HepG2 (cell line): ENCODE results near the gene RUVBL2. TPM values are rescaled to one million over a fixed set of nuclear protein-coding genes. Genes with fewer than 3 reads are reported as not detected.

ENCODE experiments used
- AGO2 ChIP-seq: fragments of 200-400 bp; formaldehyde crosslinking; optimal IDR thresholded peaks from 2 replicates; pipeline ENCODE3; 2017; ENCODE audit warnings: mild to moderate bottlenecking, low read depth, low read length, moderate library complexity
- BRD4 ChIP-seq: sonication (generic); formaldehyde crosslinking; IDR thresholded peaks from 2 replicates; pipeline ENCODE4 v1.4.0; 2020; ENCODE audit warnings: missing genetic modification reagents
- ISX ChIP-seq: sonication (generic); formaldehyde crosslinking; conservative IDR thresholded peaks from 2 replicates; pipeline ENCODE4 v1.5.0; 2020; ENCODE audit warnings: missing genetic modification reagents
- KDM1A ChIP-seq: IDR thresholded peaks from 2 replicates; pipeline ENCODE4 v1.6.1; 2016; ENCODE audit warnings: missing compliant biosample characterization
- MEF2D ChIP-seq: sonication (generic); formaldehyde crosslinking; IDR thresholded peaks from 2 replicates; pipeline ENCODE4 v1.5.1; 2020; ENCODE audit warnings: mild to moderate bottlenecking, missing genetic modification reagents
- NCOA1 ChIP-seq: sonication (generic); formaldehyde crosslinking; IDR thresholded peaks from 2 replicates; pipeline ENCODE4 v1.9.0; 2021; ENCODE audit warnings: missing genetic modification reagents
- PAX8 ChIP-seq: sonication (generic); formaldehyde crosslinking; IDR thresholded peaks from 2 replicates; pipeline ENCODE4 v1.8.0; 2022; ENCODE audit warnings: mild to moderate bottlenecking, missing genetic modification reagents, borderline replicate concordance
- PLRG1 ChIP-seq: fragments of 450-650 bp; conservative IDR thresholded peaks from 2 replicates; pipeline ENCODE4 v1.6.1; 2016
- POLR2G ChIP-seq: fragments of 200-400 bp; formaldehyde crosslinking; IDR thresholded peaks from 2 replicates; pipeline ENCODE4 v1.6.1; 2018; ENCODE audit warnings: mild to moderate bottlenecking, low read depth, low read length, moderate library complexity
- SP1 ChIP-seq, 2 experiments: fragments of 450-650 bp in 1 of 2; sonication (generic) in 1 of 2; formaldehyde crosslinking in 1 of 2; IDR thresholded peaks; 2 replicates each; pipeline versions ENCODE4 v1.4.0 to v1.6.1; 2016 to 2020; ENCODE audit warnings: missing genetic modification reagents in 1 of 2
- TBP ChIP-seq: sonication (generic); formaldehyde crosslinking; IDR thresholded peaks from 2 replicates; pipeline ENCODE4 v1.5.0; 2020; ENCODE audit warnings: missing genetic modification reagents
- TCF7 ChIP-seq: sonication (generic); IDR thresholded peaks from 2 replicates; pipeline ENCODE4 v1.6.1; 2016; ENCODE audit warnings: antibody characterized with exemption, low read depth
- ZFP90 ChIP-seq: sonication (generic); formaldehyde crosslinking; IDR thresholded peaks from 2 replicates; pipeline ENCODE4 v1.8.0; 2022; ENCODE audit warnings: missing genetic modification reagents, mild to moderate bottlenecking, inconsistent platforms, borderline replicate concordance
- ZNF550 ChIP-seq: sonication (generic); formaldehyde crosslinking; IDR thresholded peaks from 2 replicates; pipeline ENCODE4 v1.4.0; 2020; ENCODE audit warnings: mild to moderate bottlenecking, missing genetic modification reagents, borderline replicate concordance
- ZNF564 ChIP-seq: sonication (generic); formaldehyde crosslinking; IDR thresholded peaks from 2 replicates; pipeline ENCODE4 v1.8.1; 2023; ENCODE audit warnings: mild to moderate bottlenecking, missing genetic modification reagents
- ZNF577 ChIP-seq: sonication (generic); formaldehyde crosslinking; IDR thresholded peaks from 2 replicates; pipeline ENCODE4 v1.4.0; 2020; ENCODE audit warnings: mild to moderate bottlenecking, low read depth, missing genetic modification reagents, borderline replicate concordance
- ZNF709 ChIP-seq: sonication (generic); formaldehyde crosslinking; IDR thresholded peaks from 2 replicates; pipeline ENCODE4 v1.5.0; 2020; ENCODE audit warnings: mild to moderate bottlenecking, missing genetic modification reagents
- ZNF839 ChIP-seq: sonication (generic); formaldehyde crosslinking; IDR thresholded peaks from 2 replicates; pipeline ENCODE4 v1.4.0; 2020; ENCODE audit warnings: missing genetic modification reagents, mild to moderate bottlenecking, borderline replicate concordance
- polyA plus RNA-seq, 8 experiments: library from polyadenylated mRNA; depleted of rRNA in 3 of 8; stranded (reverse) in 7 of 8; unstranded in 1 of 8; fragments of >200 nt; fragmentation: Illumina TruSeq in 4 of 8; extraction: Trizol in 4 of 8; gene quantifications; 2 replicates each; pipeline versions ENCODE4 v1.2.1 to v1.2.3, GENCODE V29; 2011 to 2016; ENCODE audit warnings: low read depth in 4 of 8, missing spikeins in 1 of 8, mixed read lengths in 1 of 8; ENCODE audit not compliant: insufficient read depth in 1 of 8
- total RNA-seq, 5 experiments: library from RNA; depleted of rRNA; stranded (reverse); fragments of >200 nt; fragmentation: Illumina TruSeq; extraction: Trizol; gene quantifications; 2 replicates each; pipeline ENCODE4 v1.2.3, GENCODE V29; 2016; ENCODE audit warnings: low read depth in 1 of 5
- TF ChIP-seq, protein P1 (sequence below): sonication (generic); formaldehyde crosslinking; IDR thresholded peaks from 2 replicates; pipeline ENCODE4 v1.5.0; 2020; ENCODE audit warnings: mild to moderate bottlenecking, missing genetic modification reagents, borderline replicate concordance
- TF ChIP-seq, protein P2 (sequence below): sonication (generic); formaldehyde crosslinking; IDR thresholded peaks from 2 replicates; pipeline ENCODE4 v1.9.0; 2021; ENCODE audit warnings: missing genetic modification reagents, borderline replicate concordance
- TF ChIP-seq, protein P3 (sequence below): IDR thresholded peaks from 2 replicates; pipeline ENCODE4 v1.6.1; 2018; ENCODE audit warnings: missing genetic modification reagents
- TF ChIP-seq, protein P4 (sequence below): sonication (generic); formaldehyde crosslinking; IDR thresholded peaks from 2 replicates; pipeline ENCODE4 v1.5.0; 2020; ENCODE audit warnings: missing genetic modification reagents
- TF ChIP-seq, protein P5 (sequence below), 2 experiments: fragments of 450-650 bp in 1 of 2; sonication (generic) in 1 of 2; formaldehyde crosslinking; IDR thresholded peaks; 2 replicates each; pipeline versions ENCODE4 v1.5.0 to v1.8.0; 2020 to 2022; ENCODE audit warnings: mild to moderate bottlenecking in 1 of 2, missing genetic modification reagents in 1 of 2

Gene RUVBL2
- total and polyA plus RNA-seq, 2 of the 13 experiments (the other 11 are each of a cell fraction or from before 2014, with no cell fraction given), result 120 to 122 TPM

DNA sequence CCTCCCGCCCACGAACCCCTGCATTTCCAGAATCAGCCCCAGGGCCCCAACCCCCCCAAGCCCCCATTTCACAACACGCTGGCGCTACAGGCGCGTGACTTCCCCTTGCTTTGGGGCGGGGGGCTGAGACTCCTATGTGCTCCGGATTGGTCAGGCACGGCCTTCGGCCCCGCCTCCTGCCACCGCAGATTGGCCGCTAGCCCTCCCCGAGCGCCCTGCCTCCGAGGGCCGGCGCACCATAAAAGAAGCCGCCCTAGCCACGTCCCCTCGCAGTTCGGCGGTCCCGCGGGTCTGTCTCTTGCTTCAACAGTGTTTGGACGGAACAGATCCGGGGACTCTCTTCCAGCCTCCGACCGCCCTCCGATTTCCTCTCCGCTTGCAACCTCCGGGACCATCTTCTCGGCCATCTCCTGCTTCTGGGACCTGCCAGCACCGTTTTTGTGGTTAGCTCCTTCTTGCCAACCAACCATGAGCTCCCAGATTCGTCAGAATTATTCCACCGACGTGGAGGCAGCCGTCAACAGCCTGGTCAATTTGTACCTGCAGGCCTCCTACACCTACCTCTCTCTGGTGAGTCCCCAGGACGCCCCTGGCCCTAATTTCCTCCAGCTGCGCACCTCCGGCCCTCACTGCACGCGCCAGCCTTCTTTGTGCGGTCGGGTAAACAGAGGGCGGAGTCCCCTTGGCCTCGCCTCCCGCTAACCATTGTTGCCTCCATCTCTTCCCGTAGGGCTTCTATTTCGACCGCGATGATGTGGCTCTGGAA is 28.5 kb upstream of the RUVBL2 start, which contains the start of gene FTL (continued):
- TF ChIP-seq ZNF564 (CRISPR knock-in tag) (peak; percentile 75; the same call in 1 of the 2 replicates), ZNF839 (CRISPR knock-in tag) (no peak), TBP (peak; percentile 95; the same call in 1 of the 2 replicates), ZFP90 (CRISPR knock-in tag) (peak; percentile 94), ISX (peak; percentile 89; the same call in 1 of the 2 replicates), SP1 (IDR thresholded peaks at IDR 0.05) (no peak), SP1 (CRISPR knock-in tag; IDR thresholded peaks at IDR 0.05) (peak; percentile 86), ZNF550 (CRISPR knock-in tag) (no peak), ZNF577 (CRISPR knock-in tag) (no peak), AGO2 (peak; percentile 100), NCOA1 (CRISPR knock-in tag) (0 out of 2 replicates have a peak, but pooled peaks have one; percentile 45), PAX8 (CRISPR knock-in tag) (no peak), ZNF709 (peak; percentile 71; the same call in 1 of the 2 replicates), MEF2D (CRISPR knock-in tag) (no peak; the same call in 1 of the 2 replicates), PLRG1 (no peak), POLR2G (peak; percentile 99), KDM1A (CRISPR knock-in tag) (no peak), BRD4 (CRISPR knock-in tag) (0 out of 2 replicates have a peak, but pooled peaks have one; percentile 78), TCF7 (peak; percentile 12; the same call in 1 of the 2 replicates)
- TF ChIP-seq, protein P1, sequence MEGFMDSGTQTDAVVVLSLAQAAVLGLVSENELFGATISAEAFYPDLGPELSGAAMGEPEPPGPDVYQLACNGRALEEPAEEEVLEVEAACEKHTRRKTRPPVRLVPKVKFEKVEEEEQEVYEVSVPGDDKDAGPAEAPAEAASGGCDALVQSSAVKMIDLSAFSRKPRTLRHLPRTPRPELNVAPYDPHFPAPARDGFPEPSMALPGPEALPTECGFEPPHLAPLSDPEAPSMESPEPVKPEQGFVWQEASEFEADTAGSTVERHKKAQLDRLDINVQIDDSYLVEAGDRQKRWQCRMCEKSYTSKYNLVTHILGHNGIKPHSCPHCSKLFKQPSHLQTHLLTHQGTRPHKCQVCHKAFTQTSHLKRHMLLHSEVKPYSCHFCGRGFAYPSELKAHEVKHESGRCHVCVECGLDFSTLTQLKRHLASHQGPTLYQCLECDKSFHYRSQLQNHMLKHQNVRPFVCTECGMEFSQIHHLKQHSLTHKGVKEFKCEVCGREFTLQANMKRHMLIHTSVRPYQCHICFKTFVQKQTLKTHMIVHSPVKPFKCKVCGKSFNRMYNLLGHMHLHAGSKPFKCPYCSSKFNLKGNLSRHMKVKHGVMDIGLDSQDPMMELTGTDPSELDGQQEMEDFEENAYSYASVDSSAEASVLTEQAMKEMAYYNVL, result no peak
- TF ChIP-seq, protein P2, sequence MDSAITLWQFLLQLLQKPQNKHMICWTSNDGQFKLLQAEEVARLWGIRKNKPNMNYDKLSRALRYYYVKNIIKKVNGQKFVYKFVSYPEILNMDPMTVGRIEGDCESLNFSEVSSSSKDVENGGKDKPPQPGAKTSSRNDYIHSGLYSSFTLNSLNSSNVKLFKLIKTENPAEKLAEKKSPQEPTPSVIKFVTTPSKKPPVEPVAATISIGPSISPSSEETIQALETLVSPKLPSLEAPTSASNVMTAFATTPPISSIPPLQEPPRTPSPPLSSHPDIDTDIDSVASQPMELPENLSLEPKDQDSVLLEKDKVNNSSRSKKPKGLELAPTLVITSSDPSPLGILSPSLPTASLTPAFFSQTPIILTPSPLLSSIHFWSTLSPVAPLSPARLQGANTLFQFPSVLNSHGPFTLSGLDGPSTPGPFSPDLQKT (CRISPR knock-in tag), result 0 out of 2 replicates have a peak, but pooled peaks have one; percentile 57
- TF ChIP-seq, protein P3, sequence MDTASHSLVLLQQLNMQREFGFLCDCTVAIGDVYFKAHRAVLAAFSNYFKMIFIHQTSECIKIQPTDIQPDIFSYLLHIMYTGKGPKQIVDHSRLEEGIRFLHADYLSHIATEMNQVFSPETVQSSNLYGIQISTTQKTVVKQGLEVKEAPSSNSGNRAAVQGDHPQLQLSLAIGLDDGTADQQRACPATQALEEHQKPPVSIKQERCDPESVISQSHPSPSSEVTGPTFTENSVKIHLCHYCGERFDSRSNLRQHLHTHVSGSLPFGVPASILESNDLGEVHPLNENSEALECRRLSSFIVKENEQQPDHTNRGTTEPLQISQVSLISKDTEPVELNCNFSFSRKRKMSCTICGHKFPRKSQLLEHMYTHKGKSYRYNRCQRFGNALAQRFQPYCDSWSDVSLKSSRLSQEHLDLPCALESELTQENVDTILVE (CRISPR knock-in tag), result peak; percentile 89; the same call in 1 of the 2 replicates
- TF ChIP-seq, protein P4, sequence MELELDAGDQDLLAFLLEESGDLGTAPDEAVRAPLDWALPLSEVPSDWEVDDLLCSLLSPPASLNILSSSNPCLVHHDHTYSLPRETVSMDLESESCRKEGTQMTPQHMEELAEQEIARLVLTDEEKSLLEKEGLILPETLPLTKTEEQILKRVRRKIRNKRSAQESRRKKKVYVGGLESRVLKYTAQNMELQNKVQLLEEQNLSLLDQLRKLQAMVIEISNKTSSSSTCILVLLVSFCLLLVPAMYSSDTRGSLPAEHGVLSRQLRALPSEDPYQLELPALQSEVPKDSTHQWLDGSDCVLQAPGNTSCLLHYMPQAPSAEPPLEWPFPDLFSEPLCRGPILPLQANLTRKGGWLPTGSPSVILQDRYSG (CRISPR knock-in tag), result peak; percentile 85; the same call in 1 of the 2 replicates
- TF ChIP-seq, protein P5, sequence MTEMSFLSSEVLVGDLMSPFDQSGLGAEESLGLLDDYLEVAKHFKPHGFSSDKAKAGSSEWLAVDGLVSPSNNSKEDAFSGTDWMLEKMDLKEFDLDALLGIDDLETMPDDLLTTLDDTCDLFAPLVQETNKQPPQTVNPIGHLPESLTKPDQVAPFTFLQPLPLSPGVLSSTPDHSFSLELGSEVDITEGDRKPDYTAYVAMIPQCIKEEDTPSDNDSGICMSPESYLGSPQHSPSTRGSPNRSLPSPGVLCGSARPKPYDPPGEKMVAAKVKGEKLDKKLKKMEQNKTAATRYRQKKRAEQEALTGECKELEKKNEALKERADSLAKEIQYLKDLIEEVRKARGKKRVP (CRISPR knock-in tag; IDR thresholded peaks at IDR 0.05), result peak in 1 of 2 experiments; percentile 78; a peak in 2 of 4 replicates
